ENCODE results near the gene CARD11.

The CARD11 gene

DNA sequence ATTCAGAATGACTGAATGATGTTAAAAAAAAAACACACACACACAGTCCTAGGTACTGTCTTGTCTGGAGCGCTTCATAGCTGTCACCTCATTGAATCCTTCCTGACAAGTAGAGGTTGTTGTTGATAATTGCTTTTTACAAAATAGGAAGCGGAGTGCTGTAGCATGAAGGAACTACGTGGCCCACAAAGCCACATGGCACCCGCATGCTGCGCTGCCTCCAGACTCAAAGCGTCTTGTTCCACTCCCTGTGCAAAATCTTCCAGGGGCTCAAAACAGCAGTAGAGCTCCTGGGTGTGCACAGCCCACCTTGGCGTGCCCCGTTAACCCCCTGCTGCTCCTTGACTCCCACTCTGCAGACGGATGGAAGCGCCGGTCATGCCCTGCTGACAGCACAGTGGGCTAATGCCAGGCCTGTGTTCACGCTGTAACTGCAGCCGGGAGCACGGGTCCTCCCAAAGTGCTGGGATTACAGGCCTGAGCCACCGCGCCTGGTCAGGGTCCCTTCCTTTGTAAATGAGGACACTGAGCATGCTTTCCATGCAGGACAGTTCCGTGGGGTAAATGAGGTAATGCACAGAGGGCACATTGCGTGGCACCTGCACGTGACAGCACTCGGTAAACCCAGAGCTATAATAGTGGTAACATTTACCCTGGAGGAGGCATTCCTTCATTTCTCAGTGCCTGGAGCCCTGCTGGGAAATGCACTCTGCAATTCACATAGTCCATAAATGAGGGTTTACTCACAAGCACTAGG is 108.5 kb downstream of the CARD11 start:
- no peak for DNase-seq (ENCODE audit: extremely low read depth, low read depth)
- TF ChIP-seq, protein P1, sequence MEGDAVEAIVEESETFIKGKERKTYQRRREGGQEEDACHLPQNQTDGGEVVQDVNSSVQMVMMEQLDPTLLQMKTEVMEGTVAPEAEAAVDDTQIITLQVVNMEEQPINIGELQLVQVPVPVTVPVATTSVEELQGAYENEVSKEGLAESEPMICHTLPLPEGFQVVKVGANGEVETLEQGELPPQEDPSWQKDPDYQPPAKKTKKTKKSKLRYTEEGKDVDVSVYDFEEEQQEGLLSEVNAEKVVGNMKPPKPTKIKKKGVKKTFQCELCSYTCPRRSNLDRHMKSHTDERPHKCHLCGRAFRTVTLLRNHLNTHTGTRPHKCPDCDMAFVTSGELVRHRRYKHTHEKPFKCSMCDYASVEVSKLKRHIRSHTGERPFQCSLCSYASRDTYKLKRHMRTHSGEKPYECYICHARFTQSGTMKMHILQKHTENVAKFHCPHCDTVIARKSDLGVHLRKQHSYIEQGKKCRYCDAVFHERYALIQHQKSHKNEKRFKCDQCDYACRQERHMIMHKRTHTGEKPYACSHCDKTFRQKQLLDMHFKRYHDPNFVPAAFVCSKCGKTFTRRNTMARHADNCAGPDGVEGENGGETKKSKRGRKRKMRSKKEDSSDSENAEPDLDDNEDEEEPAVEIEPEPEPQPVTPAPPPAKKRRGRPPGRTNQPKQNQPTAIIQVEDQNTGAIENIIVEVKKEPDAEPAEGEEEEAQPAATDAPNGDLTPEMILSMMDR (IDR thresholded peaks at IDR 0.05; ENCODE audit: low read depth, low read length): no peak

DNA sequence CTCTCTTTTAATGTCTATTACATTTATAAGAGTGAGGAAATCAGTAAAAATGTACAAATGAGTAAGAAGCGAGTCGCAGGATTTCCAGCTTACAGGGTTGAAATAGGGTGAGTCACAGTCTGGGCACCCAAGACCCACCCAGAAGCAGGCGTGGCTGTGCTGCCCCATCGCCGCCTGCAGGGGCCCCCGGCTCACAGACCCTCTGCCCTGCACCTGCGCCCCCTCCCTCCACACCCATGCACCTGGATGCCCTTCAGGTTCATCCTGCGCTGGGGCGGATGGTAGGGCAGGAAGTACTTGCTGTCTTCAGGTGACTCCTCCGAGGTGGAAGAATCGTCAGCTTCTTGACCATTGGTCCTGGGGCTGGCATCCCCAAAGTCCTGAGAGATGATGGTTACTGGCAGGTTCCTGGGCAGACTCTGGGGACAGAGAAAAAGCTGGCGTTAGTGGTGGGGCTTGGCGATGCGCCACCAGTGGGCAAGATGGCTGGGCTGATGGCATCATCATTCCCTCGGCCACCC is 109.4 kb downstream of the CARD11 start:
- DNase-seq (ENCODE audit: extremely low read depth, low read depth): no peak

DNA sequence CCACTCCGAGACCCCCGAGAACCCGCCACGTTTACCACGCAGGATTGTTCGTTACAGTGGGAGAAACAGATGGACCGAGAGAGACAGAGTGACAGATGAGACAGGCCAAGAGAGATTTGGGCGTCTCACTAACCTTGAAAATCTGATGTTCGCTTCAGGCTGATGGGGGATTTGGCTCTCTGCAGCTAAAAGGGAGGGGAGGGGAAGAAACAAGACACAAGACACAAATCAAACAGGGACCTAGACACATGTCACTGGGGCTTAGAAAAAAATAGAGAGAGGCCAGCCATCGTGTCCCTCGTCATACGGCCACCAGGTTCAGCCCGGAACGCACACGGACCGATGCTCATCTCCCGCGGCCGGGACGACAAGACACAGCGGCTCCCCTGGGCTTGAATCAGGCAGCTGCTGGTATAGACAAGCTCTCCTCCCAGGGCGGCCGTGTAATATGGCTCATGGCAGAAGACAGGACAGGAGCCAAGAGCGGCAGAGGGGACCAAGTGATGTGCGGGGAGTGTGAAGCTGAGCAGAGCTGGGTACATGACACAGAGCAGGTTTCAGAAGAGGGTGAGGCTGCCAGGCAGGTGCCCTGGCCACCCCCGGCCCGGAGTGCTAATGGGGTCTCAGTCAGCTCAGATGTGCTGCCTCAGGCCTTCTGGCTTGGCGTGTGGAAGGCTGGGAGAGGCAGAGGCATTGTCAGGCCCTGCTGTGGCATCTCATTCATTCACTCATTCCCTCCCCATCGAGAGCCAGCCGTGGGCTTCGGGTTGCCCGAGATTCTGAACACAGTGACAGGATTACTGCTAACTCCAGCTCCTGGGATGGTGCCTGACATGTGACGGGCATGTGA is 111.0 kb downstream of the CARD11 start:
- TF ChIP-seq, protein P1 (IDR thresholded peaks at IDR 0.05; ENCODE audit: low read depth, low read length): no peak
- DNase-seq (ENCODE audit: extremely low read depth, low read depth): no peak

More for the DNA sequence above, 109.4 kb downstream of the CARD11 start:
- TF ChIP-seq, protein P1 (IDR thresholded peaks at IDR 0.05; ENCODE audit: low read depth, low read length): no peak

DNA sequence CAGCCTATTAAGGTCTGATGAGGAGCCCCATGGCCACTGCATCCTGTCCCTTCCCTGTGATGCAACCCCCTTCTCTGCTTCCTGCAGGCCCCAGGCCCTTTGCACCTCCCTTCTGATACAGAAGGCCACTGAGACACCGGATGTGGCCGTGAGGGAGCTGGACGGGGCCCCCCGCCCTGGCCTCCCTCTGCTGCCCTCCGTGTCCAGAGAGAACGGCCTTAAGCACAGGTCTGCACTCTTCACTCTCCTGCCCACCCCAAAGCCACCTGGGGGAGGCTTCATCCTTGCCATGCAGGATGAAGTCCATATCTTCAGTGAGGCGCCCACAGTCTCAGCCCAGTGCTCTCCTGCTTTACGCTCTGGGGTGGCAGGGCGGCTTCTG is 112.6 kb downstream of the CARD11 start:
- TF ChIP-seq, protein P1 (IDR thresholded peaks at IDR 0.05; ENCODE audit: low read depth, low read length): no peak
- no peak for DNase-seq (ENCODE audit: extremely low read depth, low read depth)

DNA sequence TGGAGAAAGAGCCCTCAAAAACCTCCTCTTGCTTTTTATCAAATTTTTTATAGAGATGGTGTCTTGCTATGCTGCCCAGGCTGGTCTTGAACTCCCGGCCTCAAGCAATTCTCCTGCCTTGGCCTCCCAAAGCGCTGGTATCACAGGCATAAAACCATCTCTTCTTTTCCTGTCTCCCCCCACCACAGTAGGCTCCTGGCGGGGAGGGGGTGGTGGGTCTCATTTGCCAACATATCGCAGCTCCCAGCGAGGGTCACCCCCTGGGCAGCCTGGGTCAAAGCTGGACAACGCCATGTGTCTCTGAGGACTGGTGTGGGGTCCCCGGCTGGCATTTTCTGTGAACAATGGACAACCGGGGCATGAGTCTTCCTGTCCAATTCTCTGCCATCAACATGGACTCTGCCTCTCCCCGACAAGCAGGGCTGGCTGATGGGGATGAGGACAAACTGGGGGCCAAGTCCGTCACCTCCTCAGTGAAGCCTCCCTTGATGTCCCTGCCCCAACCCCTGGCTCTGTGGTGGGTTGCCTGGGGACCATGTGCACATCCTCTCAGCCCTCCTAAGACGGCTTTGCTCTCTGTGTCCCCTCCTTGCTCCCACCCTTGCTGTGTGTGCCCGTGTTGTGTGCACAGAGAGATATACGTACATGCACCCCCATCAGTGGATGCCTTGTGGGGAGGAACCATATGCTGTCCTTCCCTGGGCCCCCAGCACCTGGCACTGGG is 113.2 kb downstream of the CARD11 start:
- no peak for DNase-seq (ENCODE audit: extremely low read depth, low read depth)
- TF ChIP-seq, protein P1 (IDR thresholded peaks at IDR 0.05; ENCODE audit: low read depth, low read length): no peak

DNA sequence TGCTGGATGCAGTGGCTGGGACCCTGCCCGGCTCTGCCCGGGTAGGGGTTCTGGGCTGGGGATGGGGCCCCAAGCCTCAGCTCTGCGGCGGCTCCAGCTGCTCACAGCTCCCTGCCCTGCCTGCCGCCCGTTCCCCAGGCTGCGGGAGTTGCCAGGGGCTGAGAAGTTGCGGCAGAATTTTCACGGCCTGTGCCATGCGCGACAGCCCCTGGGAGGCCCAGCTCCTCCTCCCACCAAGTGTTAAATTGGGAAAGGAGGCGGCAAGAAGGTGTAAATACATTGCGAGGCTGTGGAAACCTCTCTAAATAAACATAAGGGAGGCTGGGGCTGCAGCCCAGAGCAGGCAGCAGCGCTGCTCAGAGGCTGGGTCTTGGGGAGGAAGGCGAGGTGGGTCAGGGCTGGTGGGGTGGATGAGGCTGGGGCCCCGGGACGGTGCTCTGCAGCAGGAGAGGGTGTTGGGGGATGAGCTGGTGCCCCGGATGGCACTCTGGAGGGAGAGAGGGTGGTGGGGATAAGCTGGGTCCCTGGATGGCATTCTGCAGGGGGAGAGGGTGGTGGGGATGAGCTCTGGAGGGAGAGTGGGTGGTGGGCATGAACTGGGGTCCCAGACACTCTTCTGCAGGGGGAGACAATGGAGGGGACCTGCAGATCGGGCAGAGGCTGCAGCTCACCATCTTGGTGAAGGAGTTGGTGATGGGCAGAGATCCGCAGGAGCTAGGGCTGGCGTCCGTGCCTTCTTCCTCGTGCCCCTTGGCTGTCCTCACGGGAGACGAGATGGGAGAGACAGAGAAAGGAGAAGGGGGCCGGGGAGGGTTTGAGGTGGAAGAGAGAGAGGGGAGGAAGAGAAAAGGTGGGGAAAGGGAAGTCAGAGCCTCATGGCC is 114.1 kb downstream of the CARD11 start:
- DNase-seq (ENCODE audit: extremely low read depth, low read depth): no peak
- TF ChIP-seq, protein P1 (IDR thresholded peaks at IDR 0.05; ENCODE audit: low read depth, low read length): no peak

Data from AG09319 (cell line).